Peyer's patch (tissue), 4 donors: Measurements from ENCODE around the gene ZP2.

Experiments used
- POLR2A ChIP-seq, 2 donors: fragments of 450-650 bp; IDR thresholded peaks; one replicate each; pipeline ENCODE4 v1.5.1; 2017; ENCODE audit warnings: antibody characterized with exemption in 2 of 2, mild to moderate bottlenecking in 2 of 2, moderate library complexity in 2 of 2
- TF ChIP-seq, protein P1 (sequence below), 6 experiments: fragments of 450-650 bp in 4 of 6; fragments of 200-600 bp in 2 of 6; sonication (generic) in 1 of 6; IDR thresholded peaks; one replicate each; pipeline ENCODE4 v1.5.1; 2017 to 2019; ENCODE audit warnings: antibody characterized with exemption in 6 of 6, mild to moderate bottlenecking in 3 of 6, moderate library complexity in 1 of 6

GRCh38 chr16:21160276-21160675 is 51.1 kb downstream of the ZP2 start:
- TF ChIP-seq POLR2A (IDR thresholded peaks at IDR 0.05): no peak
- TF ChIP-seq, protein P1, sequence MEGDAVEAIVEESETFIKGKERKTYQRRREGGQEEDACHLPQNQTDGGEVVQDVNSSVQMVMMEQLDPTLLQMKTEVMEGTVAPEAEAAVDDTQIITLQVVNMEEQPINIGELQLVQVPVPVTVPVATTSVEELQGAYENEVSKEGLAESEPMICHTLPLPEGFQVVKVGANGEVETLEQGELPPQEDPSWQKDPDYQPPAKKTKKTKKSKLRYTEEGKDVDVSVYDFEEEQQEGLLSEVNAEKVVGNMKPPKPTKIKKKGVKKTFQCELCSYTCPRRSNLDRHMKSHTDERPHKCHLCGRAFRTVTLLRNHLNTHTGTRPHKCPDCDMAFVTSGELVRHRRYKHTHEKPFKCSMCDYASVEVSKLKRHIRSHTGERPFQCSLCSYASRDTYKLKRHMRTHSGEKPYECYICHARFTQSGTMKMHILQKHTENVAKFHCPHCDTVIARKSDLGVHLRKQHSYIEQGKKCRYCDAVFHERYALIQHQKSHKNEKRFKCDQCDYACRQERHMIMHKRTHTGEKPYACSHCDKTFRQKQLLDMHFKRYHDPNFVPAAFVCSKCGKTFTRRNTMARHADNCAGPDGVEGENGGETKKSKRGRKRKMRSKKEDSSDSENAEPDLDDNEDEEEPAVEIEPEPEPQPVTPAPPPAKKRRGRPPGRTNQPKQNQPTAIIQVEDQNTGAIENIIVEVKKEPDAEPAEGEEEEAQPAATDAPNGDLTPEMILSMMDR (IDR thresholded peaks at IDR 0.05): no peak
